Small intestine (tissue), 7 donors: ENCODE results near the gene BICDL1. TPM values are rescaled to one million over a fixed set of nuclear protein-coding genes. Genes with fewer than 3 reads are reported as not detected.

ENCODE experiments used
- DNase-seq, 2 donors: peaks; one replicate each; pipeline versions ENCODE4 v3.0.0 to v3.0.0-alpha.2; 2013
- FAIRE-seq: peaks from 2 replicates; lab custom pipeline; 2012; peaks lifted over from hg19 to GRCh38; lab: Jason Lieb, UNC
- H3K27ac ChIP-seq, 3 donors: one replicate each; pipeline ENCODE4 v1.5.1; 2013; ENCODE audit warnings: low read length in 2 of 3, mild to moderate bottlenecking in 2 of 3, control low read depth in 1 of 3, inconsistent platforms in 1 of 3, low read depth in 1 of 3, moderate library complexity in 1 of 3
- H3K27me3 ChIP-seq, 3 donors: one replicate each; pipeline ENCODE4 v1.6.1; 2013; ENCODE audit warnings: low read length in 3 of 3, inconsistent platforms in 1 of 3; ENCODE audit not compliant: control insufficient read depth in 3 of 3, insufficient read depth in 3 of 3
- H3K36me3 ChIP-seq, 3 donors: one replicate each; pipeline ENCODE4 v1.6.1; 2013; ENCODE audit warnings: low read length in 3 of 3, inconsistent platforms in 1 of 3, low read depth in 1 of 3, mild to moderate bottlenecking in 1 of 3, moderate library complexity in 1 of 3; ENCODE audit not compliant: control insufficient read depth in 3 of 3, insufficient read depth in 2 of 3
- H3K4me1 ChIP-seq, 3 donors: one replicate each; pipeline ENCODE4 v1.6.1; 2013; ENCODE audit warnings: low read length in 2 of 3, inconsistent platforms in 1 of 3, low read depth in 1 of 3, mild to moderate bottlenecking in 1 of 3, moderate library complexity in 1 of 3; ENCODE audit not compliant: control insufficient read depth in 3 of 3, insufficient read depth in 2 of 3
- H3K4me3 ChIP-seq, 3 donors: one replicate each; pipeline ENCODE4 v1.5.1; 2013; ENCODE audit warnings: low read length in 3 of 3, control low read depth in 1 of 3, inconsistent platforms in 1 of 3, low read depth in 1 of 3, mild to moderate bottlenecking in 1 of 3, moderate library complexity in 1 of 3
- H3K9me3 ChIP-seq, 2 donors: one replicate each; pipeline ENCODE4 v1.6.1; 2013; ENCODE audit warnings: low read depth in 1 of 2, low read length in 1 of 2; ENCODE audit not compliant: control insufficient read depth in 2 of 2, insufficient read depth in 1 of 2
- WGBS, 3 donors: extraction: QIAGEN DNeasy Blood & Tissue Kit; methylation state at CpG; one replicate each; pipeline ENCODE4 v1.1.7; 2013; 5-methylcytosine and 5-hydroxymethylcytosine counted together
- polyA plus RNA-seq, 4 donors: library from polyadenylated mRNA; stranded (reverse) in 3 of 4; unstranded in 1 of 4; fragments of 200-250 nt in 3 of 4; fragments of 120-200 nt in 1 of 4; gene quantifications; one replicate each; pipeline versions ENCODE4 v1.2.1 to v1.2.3, GENCODE V29; 2013
- donor health status: healthy with polysubstance abuse.
- donor health status: control.
- donor health status: control.
- donor health status: Bipolar disorder and iron deficiency.
- donor health status: healthy.

BICDL1 gene
- polyA plus RNA-seq, 4 donors: 3.2 to 9.8 (median 6.0) TPM

DNA sequence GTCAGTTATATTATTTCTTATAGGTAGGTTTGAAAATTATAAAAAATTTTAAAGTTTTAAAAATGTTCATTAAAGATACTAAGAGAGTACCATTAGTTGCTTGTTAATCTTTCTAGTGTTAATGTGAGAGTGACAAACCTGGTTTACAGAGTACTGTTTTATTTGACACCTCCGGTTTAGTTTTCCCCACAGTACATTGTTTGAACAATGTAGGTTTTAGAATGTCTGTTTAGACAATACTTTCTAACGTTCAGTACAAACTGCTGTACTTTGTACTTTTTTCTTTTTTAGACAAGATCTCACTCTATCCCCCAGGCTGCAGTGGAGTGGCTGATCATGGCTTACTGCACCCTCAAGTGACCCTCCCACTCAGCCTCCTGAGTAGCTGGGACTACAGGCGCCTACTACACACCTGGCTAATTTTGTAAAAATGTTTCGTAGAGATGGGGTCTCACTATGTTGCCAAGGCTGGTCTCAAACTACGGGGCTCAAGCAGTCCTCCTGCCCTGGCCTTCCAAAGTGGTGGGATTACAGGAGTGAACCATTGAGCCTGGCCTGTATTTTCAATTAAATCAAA lies 3.2 kb downstream of the BICDL1 start:
- DNase-seq (no peak), FAIRE-seq (no peak)
- H3K27me3 ChIP-seq: peaks cover 0 to 2% (median 0%) of the 10 kb centered on the region in 3 donors
- no peak overlapping the region for H3K27ac ChIP-seq
- no peaks in the 10 kb centered on the region for H3K36me3 ChIP-seq
- no peaks in the 10 kb centered on the region for H3K9me3 ChIP-seq
- WGBS, 3 donors: 73 to 75% (median 75%) methylated on average over 5 of the region's 5 CpGs
- H3K4me3 ChIP-seq: no peak overlapping the region
- peaks cover 0 to 3% (median 2%) of the 10 kb centered on the region in 3 donors for H3K4me1 ChIP-seq

DNA sequence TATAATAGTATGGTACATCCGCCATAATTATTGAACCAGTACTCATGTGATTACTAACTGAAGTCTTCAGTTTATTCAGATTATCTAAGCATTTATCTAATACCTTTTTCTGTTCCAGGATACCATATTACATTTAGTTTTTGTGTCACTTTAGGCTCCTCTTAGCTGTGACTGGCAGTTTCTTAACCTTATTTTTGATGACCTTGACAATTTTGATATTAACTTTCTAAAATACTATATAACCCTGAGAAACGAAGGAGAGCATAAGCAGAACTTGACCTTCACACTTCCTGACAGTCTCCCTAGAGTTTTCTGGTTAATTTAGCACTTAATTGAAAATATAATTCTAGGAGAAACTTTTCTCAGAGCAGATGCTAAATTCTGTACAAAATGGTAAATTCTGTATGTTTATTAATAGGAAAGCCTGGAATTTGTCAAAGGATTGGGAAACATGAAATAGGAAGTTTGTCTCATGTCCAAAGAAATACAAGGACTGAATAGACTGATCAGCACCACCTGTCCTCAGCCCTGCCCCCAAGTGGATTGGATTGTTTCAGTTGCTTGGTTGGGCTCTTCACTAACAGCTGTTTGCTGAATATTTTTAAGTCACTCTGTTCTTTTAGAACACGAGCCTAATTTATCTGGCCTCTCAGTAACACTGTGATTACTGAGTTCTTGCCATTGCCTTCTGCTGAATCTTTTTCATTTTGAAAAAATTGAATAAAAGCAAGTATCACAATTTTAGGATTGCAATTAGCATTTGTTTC lies 6.0 kb downstream of the BICDL1 start:
- no peak overlapping the region for H3K27ac ChIP-seq
- H3K27me3 ChIP-seq: peaks cover 0 to 2% (median 0%) of the 10 kb centered on the region in 3 donors
- peaks cover 0 to 3% (median 3%) of the 10 kb centered on the region in 3 donors for H3K4me1 ChIP-seq
- DNase-seq (no peak), FAIRE-seq (no peak)
- H3K9me3 ChIP-seq: no peaks in the 10 kb centered on the region
- 39 to 71% (median 59%) methylated on average over 3 of the region's 3 CpGs for WGBS, 3 donors
- H3K36me3 ChIP-seq: no peaks in the 10 kb centered on the region
- H3K4me3 ChIP-seq: no peak overlapping the region

DNA sequence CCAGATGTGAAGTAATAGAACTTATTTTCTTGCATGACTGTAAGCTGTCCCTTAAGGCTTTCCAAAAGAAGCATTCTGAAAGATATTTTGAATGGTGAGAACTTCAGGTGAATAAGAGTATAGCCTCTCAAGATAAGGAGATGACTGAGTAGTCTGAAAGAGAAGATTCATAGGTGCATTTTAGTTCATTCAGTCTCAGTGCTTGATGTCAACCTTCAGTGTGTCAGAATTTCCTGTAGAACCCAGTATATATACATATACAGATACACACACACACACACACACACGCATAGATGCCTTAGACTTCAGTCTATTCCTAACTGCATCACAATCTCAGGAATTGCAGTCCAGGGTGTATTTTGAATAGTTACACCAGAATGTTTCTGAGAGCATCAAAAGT lies 7.4 kb downstream of the BICDL1 start:
- WGBS, 3 donors: 87 to 96% (median 91%) methylated on average over 1 of the region's 1 CpG
- Histone ChIP-seq H3K4me3 (no peak overlapping the region), H3K9me3 (no peaks in the 10 kb centered on the region), H3K4me1 (peaks cover 0 to 3% (median 0%) of the 10 kb centered on the region in 3 donors), H3K27ac (no peak overlapping the region), H3K27me3 (no peaks in the 10 kb centered on the region), H3K36me3 (no peaks in the 10 kb centered on the region)
- DNase-seq (no peak), FAIRE-seq (no peak)

DNA sequence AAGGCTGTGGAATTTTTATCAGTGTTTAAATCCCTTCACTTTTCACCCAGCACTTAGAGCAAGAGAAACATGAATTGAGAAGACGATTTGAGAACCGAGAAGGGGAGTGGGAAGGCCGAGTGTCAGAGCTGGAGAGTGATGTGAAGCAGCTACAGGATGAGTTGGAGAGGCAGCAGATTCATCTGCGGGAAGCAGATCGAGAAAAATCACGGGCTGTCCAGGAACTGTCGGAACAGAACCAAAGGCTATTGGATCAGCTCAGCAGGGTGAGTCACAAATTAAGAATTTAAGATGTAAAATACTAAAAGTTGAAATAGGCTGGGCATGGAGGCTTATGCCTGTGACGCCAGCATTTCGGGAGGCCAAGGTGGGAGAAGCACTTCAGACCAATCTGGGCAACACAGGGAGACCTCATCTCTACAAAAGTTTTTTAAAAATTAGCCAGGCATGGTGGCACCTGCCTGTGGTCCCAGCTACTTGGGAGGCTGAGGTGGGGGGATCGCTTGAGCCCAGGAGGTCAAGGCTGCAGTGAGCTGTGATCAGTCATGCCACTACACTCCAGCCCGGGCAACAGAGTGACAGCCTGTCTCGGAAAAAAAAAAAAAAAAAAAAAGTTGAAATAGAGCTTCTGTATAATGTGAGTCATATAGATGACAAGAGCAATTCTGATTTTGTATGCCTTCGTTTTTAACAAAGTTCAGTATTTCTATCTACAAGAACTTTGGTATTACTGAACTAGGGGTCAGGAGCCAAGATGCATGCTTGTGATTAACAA lies 9.6 kb downstream of the BICDL1 start:
- H3K36me3 ChIP-seq: no peaks in the 10 kb centered on the region
- H3K4me1 ChIP-seq: peaks cover 0 to 3% (median 0%) of the 10 kb centered on the region in 3 donors
- DNase-seq: peak in 1 of 2 donors; percentile 14
- H3K27ac ChIP-seq: peak overlapping the region in 1 of 3 donors; percentile 13
- H3K9me3 ChIP-seq: no peaks in the 10 kb centered on the region
- no peak overlapping the region for H3K4me3 ChIP-seq
- 82 to 94% (median 89%) methylated on average over 13 of the region's 13 CpGs for WGBS, 3 donors
- no peak for FAIRE-seq
- no peaks in the 10 kb centered on the region for H3K27me3 ChIP-seq

DNA sequence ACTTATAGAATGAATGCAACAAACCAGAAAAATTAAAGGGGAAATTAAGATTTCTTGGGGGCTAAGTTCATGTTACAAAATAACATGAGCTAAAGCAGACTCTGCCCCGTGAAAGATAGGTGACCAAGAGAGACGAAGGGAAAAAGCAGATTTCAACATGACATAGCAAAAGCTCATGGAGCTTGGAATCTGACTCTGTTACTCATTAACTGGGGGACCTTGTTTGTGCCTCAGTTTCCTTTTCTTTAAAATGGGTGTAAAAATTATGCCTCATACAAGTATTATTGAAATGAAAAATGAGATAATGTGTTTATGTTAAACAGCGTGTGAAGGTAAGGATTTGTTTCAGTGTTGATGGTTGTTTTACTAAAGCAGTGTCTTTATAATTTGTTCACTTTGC lies 11.5 kb downstream of the BICDL1 start:
- FAIRE-seq (no peak), DNase-seq (peak in 1 of 2 donors; percentile 67)
- no peaks in the 10 kb centered on the region for H3K27me3 ChIP-seq
- no peak overlapping the region for H3K4me3 ChIP-seq
- whole genome bisulfite sequencing, 3 donors: 74 to 78% (median 75%) methylated on average over 3 of the region's 3 CpGs
- peaks cover 0 to 3% (median 0%) of the 10 kb centered on the region in 3 donors for H3K4me1 ChIP-seq
- no peak overlapping the region for H3K27ac ChIP-seq
- peaks cover 0 to 1% (median 0%) of the 10 kb centered on the region in 3 donors for H3K36me3 ChIP-seq
- no peaks in the 10 kb centered on the region for H3K9me3 ChIP-seq

DNA sequence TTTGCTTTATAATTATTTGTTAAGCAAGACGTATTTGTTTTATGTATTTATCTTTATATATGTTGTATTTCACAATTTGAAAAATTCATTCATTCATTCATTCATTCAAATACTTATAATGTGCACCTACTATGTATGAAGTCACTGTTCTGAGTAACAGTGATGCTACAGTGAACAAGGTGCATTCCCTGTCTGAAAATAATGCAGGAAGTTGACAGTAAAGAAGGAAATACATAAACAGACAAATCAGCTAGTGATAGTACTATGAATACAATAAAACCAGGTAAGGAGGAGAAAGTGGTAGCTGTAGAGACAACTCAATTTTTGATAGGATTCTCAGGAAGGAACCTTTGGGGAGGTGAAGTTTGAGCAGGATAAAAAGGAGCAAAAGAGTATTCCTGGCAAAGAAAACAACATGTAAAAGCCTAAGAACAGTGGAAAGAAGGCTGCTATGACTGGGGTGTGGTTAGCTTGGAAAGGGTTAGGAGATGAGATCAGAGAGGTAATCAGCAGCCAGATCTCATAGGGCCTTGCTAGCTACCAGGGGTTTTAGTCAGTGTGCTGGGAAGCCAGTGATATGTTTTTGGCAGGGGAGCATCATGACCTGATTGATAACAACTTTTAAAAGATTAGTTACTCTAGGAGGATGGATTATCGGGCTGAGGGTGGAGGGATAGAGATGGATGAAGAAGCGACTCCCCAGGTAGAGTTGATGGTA lies 17.4 kb downstream of the BICDL1 start:
- Histone ChIP-seq H3K27ac (no peak overlapping the region), H3K4me3 (no peak overlapping the region), H3K4me1 (no peaks in the 10 kb centered on the region), H3K9me3 (no peaks in the 10 kb centered on the region), H3K36me3 (peaks cover 0 to 1% (median 0%) of the 10 kb centered on the region in 3 donors), H3K27me3 (no peaks in the 10 kb centered on the region)
- DNase-seq (no peak), FAIRE-seq (no peak)
- 83 to 89% (median 83%) methylated on average over 3 of the region's 3 CpGs for WGBS, 3 donors

DNA sequence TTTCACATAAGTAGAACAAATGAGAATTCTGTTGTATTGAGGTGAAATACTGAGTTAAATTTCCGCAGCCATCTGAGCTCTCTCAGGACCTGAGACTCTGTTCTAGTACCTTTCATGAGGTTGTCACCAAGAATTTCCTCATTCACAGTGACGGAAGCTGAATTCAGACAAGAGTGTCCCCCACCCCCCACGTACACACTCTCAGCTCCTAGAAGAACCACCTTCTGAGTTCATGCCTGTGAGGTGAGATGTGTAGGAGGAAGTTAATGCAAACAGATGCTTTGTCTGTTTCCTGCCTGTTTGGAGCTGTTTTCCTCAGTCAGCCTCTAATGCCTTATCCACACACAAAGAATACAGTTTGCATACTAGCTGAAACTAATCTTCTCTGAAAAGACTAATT lies 18.2 kb downstream of the BICDL1 start:
- no peaks in the 10 kb centered on the region for H3K4me1 ChIP-seq
- H3K36me3 ChIP-seq: peaks cover 0 to 1% (median 0%) of the 10 kb centered on the region in 3 donors
- FAIRE-seq (no peak), DNase-seq (peak in 1 of 2 donors; percentile 48)
- H3K27ac ChIP-seq: no peak overlapping the region
- WGBS, 3 donors: 48 to 72% (median 66%) methylated on average over 3 of the region's 3 CpGs
- no peak overlapping the region for H3K4me3 ChIP-seq
- H3K27me3 ChIP-seq: no peaks in the 10 kb centered on the region
- no peaks in the 10 kb centered on the region for H3K9me3 ChIP-seq
